NCI-H1417 treated with DMSO at 0.1 percent for 48 hours (cell line): ENCODE data around the gene RIMBP3B.
"Not testable (repeated sequence)": the region's sequence is repeated elsewhere in the genome, so short reads cannot be mapped to it uniquely, and the experiment has no call there.

Experiments
- DNase-seq: peaks from one replicate; lab custom pipeline; 2025; lab: John Stamatoyannopoulos, UW

Gene RIMBP3B, protein sequence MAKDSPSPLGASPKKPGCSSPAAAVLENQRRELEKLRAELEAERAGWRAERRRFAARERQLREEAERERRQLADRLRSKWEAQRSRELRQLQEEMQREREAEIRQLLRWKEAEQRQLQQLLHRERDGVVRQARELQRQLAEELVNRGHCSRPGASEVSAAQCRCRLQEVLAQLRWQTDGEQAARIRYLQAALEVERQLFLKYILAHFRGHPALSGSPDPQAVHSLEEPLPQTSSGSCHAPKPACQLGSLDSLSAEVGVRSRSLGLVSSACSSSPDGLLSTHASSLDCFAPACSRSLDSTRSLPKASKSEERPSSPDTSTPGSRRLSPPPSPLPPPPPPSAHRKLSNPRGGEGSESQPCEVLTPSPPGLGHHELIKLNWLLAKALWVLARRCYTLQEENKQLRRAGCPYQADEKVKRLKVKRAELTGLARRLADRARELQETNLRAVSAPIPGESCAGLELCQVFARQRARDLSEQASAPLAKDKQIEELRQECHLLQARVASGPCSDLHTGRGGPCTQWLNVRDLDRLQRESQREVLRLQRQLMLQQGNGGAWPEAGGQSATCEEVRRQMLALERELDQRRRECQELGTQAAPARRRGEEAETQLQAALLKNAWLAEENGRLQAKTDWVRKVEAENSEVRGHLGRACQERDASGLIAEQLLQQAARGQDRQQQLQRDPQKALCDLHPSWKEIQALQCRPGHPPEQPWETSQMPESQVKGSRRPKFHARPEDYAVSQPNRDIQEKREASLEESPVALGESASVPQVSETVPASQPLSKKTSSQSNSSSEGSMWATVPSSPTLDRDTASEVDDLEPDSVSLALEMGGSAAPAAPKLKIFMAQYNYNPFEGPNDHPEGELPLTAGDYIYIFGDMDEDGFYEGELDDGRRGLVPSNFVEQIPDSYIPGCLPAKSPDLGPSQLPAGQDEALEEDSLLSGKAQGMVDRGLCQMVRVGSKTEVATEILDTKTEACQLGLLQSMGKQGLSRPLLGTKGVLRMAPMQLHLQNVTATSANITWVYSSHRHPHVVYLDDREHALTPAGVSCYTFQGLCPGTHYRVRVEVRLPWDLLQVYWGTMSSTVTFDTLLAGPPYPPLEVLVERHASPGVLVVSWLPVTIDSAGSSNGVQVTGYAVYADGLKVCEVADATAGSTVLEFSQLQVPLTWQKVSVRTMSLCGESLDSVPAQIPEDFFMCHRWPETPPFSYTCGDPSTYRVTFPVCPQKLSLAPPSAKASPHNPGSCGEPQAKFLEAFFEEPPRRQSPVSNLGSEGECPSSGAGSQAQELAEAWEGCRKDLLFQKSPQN (N-terminal part only)

DNA sequence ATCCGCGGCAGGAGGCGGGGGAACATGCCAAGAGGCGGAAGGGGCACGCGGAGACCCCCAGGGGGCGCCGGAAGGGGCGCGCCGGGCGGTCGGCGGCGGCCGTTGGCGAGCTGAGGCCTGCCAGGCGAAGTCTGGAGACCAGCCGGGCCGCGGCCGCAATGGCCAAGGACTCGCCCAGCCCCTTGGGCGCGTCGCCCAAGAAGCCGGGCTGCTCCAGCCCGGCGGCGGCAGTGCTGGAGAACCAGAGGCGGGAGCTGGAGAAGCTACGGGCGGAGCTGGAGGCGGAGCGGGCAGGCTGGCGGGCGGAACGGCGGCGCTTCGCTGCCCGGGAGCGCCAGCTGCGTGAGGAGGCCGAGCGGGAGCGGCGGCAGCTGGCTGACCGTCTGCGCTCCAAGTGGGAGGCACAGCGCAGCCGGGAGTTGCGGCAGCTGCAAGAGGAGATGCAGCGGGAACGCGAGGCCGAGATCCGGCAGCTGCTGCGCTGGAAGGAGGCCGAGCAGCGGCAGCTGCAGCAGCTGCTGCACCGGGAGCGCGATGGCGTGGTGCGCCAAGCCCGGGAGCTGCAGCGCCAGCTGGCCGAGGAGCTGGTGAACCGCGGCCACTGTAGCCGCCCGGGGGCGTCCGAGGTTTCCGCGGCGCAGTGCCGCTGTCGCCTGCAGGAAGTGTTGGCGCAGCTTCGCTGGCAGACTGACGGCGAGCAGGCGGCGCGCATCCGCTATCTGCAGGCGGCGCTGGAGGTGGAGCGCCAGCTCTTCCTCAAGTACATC is at the start of gene RIMBP3B:
TSS of gene RIMBP3B (plus strand) at position 51 of the 767 bp plus-strand sequence. CDS start at position 159, 108 bp downstream.
- not testable (repeated sequence) for DNase-seq

DNA sequence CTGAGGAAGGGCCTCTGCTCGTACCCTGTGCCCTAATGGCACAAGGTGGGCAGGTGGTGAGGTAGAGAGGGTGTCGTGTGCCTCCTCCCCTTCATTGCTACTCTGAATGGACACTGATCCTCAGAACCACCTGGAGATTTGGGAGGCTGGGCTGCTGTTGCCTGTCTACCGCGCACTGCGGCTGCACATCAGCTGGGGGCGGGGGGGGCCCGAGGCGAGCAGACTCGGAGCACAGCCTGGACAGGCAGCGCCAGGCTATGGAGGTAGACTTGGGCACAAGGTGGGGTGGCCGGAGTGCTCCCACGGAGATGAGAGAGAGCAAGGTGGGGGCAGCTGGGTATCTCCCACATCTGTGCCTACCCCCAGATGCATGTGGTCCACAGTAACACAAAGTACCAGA is 26.0 kb upstream of the RIMBP3B start:
- not testable (repeated sequence) for DNase-seq

DNA sequence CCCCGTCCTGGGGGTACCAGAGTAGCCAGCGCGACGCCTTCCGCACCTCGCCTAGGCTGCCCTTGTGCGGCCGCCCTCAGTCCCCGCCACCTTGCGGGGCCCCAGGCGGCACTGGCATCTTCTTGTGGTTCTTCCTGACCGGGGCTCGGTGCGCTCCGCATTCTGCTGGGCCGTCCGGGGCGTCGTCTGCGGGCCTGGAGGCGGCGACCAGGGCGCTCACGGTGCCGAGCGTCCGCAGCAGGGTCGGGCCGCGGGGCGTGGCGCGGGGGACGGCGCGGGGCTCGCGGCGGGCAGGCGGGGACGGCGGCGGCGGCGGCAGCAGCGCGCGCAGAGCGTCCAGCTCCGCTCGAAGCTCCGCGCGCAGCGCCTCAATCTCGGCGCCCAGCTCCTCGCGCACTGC is 23.0 kb upstream of the RIMBP3B start:
- DNase-seq, result not testable (repeated sequence)

DNA sequence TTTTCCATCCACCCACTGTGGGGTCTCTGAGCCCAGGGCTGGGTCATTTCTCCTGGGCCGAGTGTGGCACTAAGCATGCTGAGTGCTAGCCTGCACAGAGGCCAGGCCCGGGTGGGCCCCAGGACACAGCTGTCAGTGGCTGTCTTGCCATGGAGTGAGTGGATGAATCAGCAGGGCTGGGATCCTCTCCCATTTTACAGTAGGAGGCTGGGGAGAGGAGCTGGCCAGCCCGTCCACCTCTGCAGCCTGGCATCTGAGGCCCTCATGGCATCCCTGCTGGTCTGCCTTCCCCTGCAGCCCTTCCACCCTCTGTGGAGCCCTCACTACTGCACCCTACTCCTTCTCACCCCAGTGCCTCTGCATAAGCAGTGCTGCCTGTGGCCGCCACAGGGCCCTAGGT is 21.1 kb upstream of the RIMBP3B start:
- DNase-seq, result not testable (repeated sequence)

DNA sequence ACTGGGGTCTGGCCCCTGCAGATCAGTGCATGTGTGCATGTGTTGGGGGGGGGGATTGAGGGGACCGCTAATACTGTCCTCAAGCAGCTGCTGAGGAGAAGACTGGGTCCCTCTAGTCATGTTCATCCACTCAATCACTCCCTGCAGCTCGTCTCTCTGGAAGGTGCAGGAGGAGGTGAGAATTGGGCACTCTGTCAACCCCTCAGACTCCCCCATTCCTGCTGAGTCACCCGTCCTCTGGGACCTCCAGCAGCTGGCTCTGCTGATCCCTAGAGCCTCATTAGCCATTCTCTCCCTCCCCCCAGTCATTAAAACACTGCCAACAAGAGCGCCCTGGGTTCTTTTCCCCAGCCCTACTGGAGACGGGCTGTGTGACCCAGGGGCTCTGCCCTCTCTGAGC is 20.5 kb upstream of the RIMBP3B start:
- DNase-seq, result not testable (repeated sequence)

DNA sequence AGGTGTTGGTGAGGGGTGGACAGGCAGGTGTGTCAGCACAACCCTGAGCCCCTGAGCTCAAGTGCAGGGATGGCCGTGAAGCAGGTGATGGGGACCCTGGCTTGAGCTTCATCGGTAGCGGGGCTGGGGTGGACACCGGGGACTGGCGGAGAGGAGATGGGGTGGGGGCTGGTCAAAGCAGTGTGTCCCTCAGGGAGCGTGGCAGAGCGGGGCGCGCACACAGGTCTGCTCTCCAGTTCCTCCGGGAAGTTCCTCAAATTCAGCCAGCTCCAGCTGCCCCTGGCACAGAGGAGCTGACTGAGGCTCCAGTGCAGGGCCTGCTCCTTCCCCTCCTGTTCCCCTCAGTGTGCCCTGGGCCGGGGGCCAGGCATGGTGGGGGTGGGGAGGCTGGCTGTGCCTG is 19.7 kb upstream of the RIMBP3B start:
- DNase-seq, result not testable (repeated sequence)

DNA sequence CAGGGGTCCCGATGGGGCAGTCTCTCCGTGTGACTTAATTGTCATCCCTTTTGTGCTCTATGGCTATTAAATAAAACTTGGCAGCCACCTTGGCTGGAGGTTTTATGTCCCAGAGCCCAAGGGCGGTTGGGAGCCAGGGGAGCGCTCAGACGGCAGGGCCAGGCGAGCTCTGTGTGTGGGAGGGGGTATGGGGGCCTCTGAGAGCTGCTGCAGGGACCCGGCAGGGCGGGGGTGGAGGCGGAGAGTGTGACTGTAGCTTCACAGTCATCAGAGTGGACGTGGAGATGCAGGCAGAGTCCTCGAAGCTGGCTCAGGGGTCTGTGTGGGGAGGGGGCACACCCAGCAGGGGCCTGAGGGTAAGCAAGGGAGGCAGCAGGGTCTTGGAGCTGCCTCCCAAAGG is 19.2 kb upstream of the RIMBP3B start:
- not testable (repeated sequence) for DNase-seq

DNA sequence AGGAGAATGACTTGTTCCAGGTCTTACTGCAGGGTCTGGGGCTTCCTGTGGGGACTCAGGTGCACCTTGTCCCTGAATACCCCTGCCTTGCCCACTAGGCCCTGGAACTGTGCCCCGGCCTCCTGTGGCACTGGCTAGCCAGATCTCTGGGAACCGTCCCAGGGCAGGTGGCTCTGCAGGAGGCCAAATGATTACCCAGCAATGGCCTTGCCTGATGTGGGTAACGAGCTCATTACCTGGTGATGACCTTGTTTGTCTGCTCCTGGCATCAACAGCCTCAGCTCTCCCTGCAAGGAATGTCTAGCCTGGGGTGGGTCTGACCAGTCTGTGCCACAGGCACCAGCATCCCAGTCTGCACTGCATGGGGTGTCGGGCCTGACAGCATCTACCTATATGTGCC is 18.2 kb upstream of the RIMBP3B start:
- DNase-seq, result not testable (repeated sequence)

DNA sequence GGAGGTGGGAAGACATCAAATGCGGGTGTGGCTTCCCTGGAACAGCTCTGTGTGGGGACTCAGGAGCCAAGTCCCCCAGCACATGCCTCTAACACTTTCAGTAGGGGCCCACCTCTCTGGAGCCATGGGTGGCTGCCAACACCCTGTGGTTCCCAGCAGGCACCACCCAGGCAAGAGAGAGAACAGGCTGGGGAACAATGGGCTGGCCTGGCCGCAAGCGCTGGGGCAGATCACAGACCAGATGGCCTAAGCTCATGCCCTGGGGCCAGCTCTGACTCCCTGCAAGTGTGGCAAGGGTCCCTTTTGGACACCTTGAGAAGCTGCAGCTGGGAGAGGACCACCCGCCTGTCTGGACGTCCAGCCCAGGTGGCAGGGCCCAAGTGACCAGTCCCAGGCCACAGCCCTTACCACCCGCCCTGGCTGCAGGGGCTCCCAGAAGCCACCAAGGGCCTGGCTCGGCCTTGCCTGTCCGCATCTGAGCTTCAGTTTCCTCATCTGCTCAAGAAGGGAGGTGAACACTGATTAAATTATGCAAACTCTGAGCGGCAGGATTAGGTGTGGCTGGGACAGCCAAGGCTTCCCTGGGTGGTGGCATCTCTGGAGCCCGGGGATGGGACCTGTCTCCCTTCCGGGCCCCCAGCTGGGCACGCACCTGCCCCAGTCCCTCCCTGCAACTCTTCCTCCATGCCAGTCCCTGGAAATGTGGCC is 14.8 kb upstream of the RIMBP3B start:
- DNase-seq, result not testable (repeated sequence)

DNA sequence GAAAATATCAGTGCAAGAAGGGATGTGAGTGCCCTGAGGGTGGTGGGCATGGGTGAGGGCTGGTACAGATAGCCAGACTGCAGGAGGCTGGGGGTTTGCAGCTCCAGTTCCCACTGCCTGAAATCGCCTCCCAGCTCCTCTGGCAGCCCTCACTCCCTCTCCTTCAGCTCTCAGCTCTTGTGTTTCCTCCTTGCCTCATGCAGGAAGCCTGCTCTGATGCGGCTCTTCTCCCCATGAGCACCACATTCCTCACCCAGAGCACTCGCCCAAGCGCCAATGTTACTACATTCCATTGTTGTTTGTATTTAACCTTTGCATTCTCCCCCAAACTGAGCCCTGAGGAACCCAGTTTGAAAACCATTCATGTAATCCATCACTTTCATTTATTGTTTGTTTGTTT is 7.7 kb upstream of the RIMBP3B start:
- DNase-seq, result not testable (repeated sequence)

DNA sequence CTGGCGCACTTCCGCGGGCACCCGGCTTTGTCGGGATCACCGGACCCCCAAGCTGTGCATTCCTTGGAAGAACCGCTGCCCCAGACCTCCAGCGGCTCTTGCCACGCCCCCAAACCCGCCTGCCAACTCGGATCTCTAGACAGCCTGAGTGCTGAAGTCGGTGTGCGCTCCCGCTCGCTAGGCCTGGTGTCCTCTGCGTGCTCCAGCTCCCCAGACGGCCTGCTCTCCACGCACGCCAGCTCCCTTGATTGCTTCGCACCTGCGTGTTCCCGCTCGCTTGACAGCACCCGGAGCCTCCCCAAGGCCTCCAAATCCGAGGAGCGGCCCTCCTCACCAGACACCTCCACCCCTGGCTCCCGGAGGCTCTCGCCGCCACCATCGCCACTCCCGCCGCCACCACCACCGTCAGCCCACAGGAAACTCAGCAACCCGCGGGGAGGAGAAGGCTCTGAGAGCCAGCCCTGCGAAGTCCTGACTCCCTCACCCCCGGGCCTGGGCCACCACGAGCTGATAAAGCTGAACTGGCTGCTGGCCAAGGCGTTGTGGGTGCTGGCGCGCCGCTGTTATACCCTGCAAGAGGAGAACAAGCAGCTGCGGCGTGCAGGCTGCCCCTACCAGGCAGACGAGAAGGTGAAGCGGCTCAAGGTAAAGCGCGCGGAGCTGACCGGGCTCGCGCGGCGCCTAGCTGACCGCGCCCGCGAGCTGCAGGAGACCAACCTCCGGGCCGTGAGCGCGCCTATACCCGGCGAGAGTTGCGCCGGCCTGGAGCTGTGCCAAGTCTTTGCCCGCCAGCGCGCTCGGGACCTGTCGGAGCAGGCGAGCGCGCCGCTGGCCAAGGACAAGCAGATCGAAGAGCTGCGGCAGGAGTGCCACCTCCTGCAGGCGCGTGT is 1.2 kb downstream of the RIMBP3B start:
- not testable (repeated sequence) for DNase-seq

DNA sequence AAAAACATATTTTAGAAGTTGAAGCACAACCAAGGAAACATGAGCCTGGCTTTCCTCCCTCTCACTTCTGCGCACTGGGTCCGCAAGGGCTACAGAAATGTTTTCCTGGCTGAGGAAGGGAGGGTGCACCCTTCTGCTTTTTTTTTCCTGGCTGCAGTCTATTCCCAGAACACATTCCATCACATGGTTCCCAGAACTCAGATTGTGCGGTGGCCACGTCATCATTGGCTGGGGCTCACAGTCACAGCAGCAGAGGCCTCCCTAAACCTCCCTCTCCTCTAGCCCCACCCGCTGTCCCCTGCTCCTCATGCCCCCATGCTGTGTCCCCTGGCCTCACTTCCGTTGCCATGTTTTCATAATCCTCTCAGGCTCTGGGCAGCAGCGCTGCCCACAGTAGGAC is 5.9 kb downstream of the RIMBP3B start:
- DNase-seq, result not testable (repeated sequence)

DNA sequence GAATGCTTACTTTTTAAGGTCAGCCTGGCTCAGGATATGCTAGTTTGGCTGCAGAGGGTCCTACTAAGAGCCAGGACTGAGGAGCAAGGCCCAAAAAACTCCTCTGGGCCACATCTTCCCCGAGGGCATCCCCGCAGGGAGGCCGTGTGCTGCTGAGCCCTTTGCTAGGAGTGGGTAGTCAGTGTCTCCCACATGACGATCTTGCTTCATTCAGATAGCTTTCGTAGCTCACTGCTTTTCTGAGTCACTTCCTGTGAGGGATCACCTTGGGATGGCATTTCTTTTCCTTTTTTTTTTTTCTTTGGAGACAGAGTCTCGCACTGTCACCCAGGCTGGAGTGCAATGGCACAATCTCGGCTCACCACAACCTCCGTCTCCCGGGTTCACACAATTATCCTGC is 6.5 kb downstream of the RIMBP3B start:
- DNase-seq, result not testable (repeated sequence)

DNA sequence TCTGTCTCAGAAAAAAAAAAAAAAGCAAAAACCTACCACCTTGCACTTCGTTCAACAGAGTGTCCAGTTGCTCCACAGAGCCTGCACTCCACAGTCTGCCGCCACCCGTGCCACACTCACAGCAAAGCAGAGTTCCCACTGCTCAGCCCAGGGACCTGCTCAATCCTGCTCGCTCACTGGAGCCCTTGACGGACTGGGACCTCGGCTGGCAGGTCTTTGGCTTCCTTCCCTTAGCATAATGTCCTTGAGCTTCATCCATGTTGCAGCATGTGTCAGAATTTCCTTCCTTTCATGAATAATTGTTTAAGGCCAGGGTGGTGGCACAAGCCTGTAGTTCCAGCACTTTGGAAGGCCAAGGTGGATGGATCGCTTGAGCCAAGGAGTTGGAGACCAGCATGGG is 11.1 kb downstream of the RIMBP3B start:
- DNase-seq, result not testable (repeated sequence)

DNA sequence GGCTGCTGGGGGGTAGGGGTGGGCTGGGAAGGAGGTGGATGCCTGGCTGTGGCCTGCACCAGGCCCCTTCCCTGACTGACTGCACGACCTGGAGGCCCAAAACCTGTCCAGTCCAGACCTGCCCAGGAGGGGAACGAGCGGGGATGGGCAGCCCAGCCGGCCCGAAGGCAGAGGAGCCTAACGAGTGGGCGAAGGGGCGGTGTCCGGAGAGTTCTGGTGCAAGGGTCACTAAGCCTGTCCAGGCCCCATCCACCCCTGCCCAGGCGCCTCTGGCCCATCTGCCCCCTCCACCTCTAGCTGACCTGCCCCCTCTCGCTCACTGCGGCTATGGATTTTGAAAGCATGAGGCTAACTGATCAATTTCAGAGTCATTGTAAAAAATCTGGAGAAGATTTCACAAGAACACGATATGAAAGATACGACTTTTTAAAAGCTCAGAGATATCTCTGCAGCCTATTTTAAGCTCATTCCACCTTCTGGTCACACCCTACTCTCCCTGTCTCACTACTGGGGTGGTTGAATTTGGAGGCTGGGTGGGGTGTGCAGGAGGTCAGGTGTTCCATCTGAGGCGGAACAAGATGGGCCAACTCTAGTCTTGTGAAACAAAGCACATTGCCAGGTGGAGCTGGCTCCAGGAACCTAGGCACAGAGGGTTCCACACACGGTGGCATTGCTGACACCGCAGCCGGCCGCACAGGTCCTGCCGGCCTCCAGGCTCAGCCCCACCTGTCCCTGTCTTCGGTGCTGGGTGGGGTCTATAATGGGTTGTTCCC is 17.8 kb downstream of the RIMBP3B start:
- not testable (repeated sequence) for DNase-seq

DNA sequence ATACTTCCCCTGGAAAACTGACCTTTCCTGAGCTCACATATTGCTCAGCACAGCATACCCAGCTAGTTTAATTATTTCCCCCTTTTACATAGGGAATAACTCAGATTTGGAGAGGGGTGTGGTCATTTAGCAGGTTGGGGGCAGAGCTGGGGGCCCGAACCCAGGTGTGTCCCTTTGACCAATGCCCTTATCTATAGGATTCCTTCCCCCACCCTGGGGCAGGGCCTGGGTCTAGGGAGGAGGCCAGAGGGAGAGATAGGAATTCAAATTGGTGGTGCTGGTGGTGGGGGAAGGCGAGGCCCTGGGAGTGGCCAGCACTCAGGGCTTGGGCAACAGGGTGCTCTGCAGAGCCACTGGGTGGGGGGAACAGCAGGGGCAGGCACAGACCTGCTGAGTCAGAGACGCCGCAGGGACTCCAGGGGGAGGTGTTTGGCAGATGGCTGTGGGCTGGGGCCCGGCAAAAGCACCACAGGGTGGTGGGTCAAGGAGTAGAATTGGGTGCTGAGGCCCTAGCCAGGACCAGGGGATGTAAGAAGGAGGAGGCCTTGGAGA is 19.3 kb downstream of the RIMBP3B start:
- DNase-seq, result not testable (repeated sequence)

DNA sequence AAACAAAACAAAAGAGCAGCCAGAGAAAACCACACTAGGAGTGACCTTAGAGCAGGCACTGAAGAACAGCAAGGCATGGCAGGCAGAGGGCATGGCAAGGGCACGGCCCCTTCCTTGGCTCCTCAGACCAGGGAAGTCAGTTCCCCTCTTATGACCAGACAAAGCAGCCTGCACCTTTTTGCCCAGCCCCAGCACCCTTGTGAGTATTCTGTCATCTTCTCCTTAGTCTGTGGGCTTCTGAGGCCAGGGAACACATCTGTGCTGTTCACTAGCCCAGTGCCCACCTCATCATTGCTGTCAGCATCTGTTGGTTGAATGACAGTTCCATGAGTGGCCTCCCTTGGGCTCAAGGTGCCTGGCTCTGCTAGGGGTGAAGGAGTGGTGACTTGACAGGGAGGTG is 23.6 kb downstream of the RIMBP3B start:
- not testable (repeated sequence) for DNase-seq

DNA sequence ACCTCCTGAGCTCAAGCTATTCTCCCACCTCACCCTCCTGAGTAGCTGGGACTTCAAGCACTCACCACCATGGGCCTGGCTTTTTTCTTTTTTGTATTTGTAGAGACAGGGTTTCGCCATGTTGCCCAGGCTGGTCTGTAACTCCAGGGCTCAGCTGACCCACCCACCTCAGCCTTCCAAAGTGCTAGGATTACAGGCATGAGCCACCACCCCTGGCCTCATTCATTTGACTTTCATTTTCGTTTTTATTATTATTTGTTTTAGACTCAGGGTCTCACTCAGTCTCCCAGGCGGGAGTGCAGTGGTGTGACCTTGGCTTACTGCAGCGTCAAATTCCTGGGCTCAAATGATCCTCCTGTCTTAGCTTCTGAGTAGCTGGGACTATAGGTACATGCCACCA is 24.2 kb downstream of the RIMBP3B start:
- DNase-seq, result not testable (repeated sequence)
